KOPT-K1 (cell line): Measurements from ENCODE around the gene RAB40A.

Source experiments
- H3K27ac ChIP-seq: fragments of 200-600 bp; sonication (generic); 2 replicates; pipeline ENCODE4 v1.5.1; 2016; ENCODE audit warnings: antibody characterized with exemption, mild to moderate bottlenecking, low read depth, low read length; ENCODE audit not compliant: poor library complexity, severe bottlenecking
- H3K36me3 ChIP-seq: fragments of 200-600 bp; sonication (generic); 2 replicates; pipeline ENCODE4 v1.5.1; 2017; ENCODE audit warnings: antibody characterized with exemption, mild to moderate bottlenecking, low read length, moderate library complexity; ENCODE audit not compliant: insufficient read depth
- H3K9me3 ChIP-seq: fragments of 200-600 bp; sonication (generic); 2 replicates; pipeline ENCODE4 v1.5.1; 2017; ENCODE audit warnings: antibody characterized with exemption, low read length, mild to moderate bottlenecking; ENCODE audit not compliant: insufficient read depth, poor library complexity, severe bottlenecking

RAB40A gene

DNA sequence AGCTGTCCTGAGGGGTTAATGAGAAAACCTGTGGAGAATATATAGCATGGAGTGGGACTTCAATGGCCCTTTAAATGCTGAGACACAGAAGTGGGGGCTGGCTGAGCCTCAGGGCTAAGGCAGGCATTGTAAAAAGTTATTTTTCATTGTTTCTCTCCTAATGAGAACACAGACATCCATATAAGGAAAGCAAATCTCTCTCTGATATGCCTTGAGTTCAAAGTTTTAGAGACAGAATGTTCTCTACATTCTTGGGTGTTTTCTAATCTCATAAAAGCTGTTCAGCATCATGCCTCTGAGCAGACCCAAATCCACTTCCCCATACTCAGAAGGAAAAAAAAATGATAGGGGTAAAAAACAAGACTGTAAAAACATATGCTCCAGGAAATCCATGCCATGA, 16.8 kb upstream of the RAB40A start:
- Histone ChIP-seq H3K36me3 (no peaks in the 10 kb centered on the region), H3K9me3 (no peaks in the 10 kb centered on the region), H3K27ac (no peak overlapping the region)

- Histone ChIP-seq H3K9me3 (no peaks in the 10 kb centered on the region), H3K27ac (no peak overlapping the region), H3K36me3 (no peaks in the 10 kb centered on the region)
Measured at GRCh38 chrX:103535206-103535605, 15.9 kb upstream of the RAB40A start.

DNA sequence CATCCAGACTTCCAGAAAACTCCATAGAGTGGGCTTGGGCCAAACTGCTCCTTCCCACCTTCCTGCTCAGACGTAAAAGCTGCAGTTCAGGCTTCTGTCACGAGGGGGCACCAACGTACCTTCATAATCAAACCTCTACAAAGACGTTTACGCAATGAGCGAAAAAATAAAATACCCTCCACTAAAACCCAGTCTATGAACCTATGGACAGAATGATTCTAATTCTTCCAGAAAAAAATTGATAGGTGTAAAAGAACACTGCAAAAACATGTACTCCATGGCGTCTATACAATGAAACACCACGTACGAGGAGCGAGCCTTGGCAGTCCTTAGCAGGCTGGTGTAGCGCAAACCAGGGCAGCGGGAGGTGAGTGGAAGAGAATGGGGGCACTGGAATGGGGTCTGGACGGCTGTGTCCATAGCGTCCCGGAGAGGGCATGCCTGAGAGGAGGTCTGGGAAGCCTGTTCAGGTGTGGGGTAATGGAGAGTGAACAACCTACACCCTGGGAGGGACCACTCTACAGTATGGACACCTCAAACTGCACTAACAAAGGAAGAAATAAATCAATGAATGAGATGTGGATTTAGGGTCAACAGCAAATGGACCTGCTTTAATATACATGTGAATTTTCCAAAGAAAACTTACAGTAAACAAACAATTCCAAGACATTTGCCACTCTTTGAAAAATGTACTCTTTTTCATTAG, 14.4 kb upstream of the RAB40A start:
- Histone ChIP-seq H3K27ac (no peak overlapping the region), H3K36me3 (no peaks in the 10 kb centered on the region)

GRCh38 chrX:103531002-103531401, 11.7 kb upstream of the RAB40A start:
- H3K36me3 ChIP-seq, result no peaks in the 10 kb centered on the region
- no peaks in the 10 kb centered on the region for H3K9me3 ChIP-seq
- no peak overlapping the region for H3K27ac ChIP-seq

More for the DNA sequence above, 14.4 kb upstream of the RAB40A start:
- no peaks in the 10 kb centered on the region for H3K9me3 ChIP-seq

GRCh38 chrX:103530545-103530944, 11.3 kb upstream of the RAB40A start:
- no peaks in the 10 kb centered on the region for H3K9me3 ChIP-seq

DNA sequence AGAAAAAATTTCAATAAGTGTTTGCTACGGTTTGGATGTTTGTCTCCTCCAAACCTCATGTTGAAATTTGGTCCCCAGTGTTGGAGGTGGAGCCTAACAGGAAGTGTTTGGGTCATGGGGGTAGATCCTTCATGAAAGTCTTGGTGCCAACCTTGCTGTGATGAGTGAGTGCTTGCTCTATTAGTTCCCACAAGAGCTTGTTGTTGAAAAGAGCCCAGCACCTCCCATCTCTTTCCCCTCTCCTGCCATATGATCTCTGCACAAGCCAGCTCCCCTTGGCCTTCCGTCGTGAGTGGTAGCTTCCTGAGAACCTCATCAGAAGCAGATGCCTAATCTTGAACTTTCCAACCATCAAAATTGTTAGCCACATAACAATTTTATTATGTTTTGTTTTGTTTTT, 10.3 kb upstream of the RAB40A start:
- H3K36me3 ChIP-seq, result no peaks in the 10 kb centered on the region
- H3K27ac ChIP-seq, result no peak overlapping the region
- H3K9me3 ChIP-seq, result no peaks in the 10 kb centered on the region

More at GRCh38 chrX:103530545-103530944, 11.3 kb upstream of the RAB40A start:
- H3K36me3 ChIP-seq, result no peaks in the 10 kb centered on the region
- H3K27ac ChIP-seq, result no peak overlapping the region

DNA sequence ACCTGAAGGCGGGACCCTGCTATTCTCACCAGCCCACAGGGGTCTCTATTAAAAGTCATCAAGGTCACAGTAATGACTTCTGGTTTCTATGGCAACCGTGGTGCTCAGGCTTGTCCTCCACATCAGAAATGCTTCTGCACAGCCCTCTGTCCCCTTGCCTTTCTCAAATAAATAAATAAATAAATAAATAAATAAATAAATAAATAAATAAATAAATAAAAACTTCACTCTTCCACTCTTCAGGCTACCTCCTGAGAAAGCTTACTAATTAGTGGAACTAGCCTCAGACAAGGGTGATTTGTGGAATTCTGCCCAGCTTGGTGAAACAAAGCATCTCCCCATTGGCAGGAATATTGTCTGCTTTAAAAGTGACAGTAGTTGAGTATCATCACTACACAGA, 5.5 kb upstream of the RAB40A start:
- no peaks in the 10 kb centered on the region for H3K36me3 ChIP-seq
- H3K9me3 ChIP-seq, result no peaks in the 10 kb centered on the region
- H3K27ac ChIP-seq, result no peak overlapping the region

GRCh38 chrX:103523605-103524004, 4.3 kb upstream of the RAB40A start:
- Histone ChIP-seq H3K36me3 (no peaks in the 10 kb centered on the region), H3K27ac (no peak overlapping the region), H3K9me3 (no peaks in the 10 kb centered on the region)

GRCh38 chrX:103520386-103520785, 1.1 kb upstream of the RAB40A start:
- Histone ChIP-seq H3K36me3 (no peaks in the 10 kb centered on the region), H3K27ac (no peak overlapping the region), H3K9me3 (no peaks in the 10 kb centered on the region)

GRCh38 chrX:103518571-103518970, 718 bp downstream of the RAB40A start:
- no peaks in the 10 kb centered on the region for H3K36me3 ChIP-seq
- no peak overlapping the region for H3K27ac ChIP-seq
- no peaks in the 10 kb centered on the region for H3K9me3 ChIP-seq

- Histone ChIP-seq H3K36me3 (no peaks in the 10 kb centered on the region), H3K27ac (no peak overlapping the region), H3K9me3 (no peaks in the 10 kb centered on the region)
Measured at GRCh38 chrX:103517246-103517645, 2.0 kb downstream of the RAB40A start.

GRCh38 chrX:103513476-103514108, 5.7 kb downstream of the RAB40A start:
- no peaks in the 10 kb centered on the region for H3K9me3 ChIP-seq
- H3K36me3 ChIP-seq, result no peaks in the 10 kb centered on the region
- H3K27ac ChIP-seq, result no peak overlapping the region

DNA sequence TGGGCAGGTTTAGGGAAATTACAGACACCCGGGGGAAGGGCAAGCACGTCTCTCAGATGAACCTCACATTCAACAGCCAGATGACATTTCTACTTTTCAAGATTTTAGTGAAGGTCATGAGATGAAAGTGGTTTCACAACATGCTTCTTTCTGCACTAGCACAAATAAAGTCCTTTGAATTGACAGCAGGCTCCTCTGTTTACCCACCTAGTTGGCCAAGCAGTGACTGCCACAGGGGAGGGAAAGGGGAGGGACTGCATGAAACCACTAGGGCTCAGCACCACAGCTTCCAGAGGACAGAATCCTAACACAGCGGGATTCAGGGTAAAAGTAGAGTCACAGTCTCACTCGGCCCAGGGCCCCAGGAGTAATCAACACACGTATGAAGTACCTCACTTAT, 6.2 kb downstream of the RAB40A start:
- H3K9me3 ChIP-seq, result no peaks in the 10 kb centered on the region
- no peaks in the 10 kb centered on the region for H3K36me3 ChIP-seq
- no peak overlapping the region for H3K27ac ChIP-seq

DNA sequence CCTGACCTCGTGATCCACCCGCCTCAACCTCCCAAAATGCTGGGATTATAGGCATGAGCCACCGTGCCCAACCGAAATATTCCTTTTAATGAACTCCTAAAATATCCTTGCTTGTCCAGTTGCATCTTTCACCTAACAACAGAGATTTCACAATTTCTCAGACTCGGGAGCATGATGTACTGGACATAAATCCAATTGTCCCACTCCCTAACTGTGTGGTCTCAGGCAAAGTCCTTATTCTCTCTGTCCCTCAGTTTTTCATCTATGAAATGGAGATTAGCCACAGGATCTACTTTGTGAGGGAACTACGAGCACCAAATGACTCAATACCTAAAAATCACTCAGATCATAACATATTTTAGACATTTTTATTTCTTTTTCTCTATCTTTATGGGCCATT, 9.3 kb downstream of the RAB40A start:
- Histone ChIP-seq H3K9me3 (no peaks in the 10 kb centered on the region), H3K36me3 (no peaks in the 10 kb centered on the region), H3K27ac (no peak overlapping the region)

DNA sequence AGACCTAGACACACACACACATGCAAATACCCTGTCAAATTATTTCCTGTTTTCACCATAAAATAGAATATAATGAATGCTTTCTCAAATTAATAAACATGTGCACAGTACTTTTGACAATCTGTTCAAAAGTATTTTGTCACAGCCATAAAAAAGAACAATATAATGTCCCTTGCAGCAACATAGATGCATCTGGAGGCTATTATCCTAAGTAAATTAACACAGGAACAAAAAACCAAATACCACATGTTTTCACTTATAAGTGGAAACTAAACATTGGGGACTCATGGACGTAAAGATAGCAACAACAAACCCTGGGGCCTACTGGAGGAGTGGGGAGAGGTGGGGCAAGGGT, 15.5 kb downstream of the RAB40A start:
- no peaks in the 10 kb centered on the region for H3K36me3 ChIP-seq
- H3K27ac ChIP-seq, result no peak overlapping the region
- no peaks in the 10 kb centered on the region for H3K9me3 ChIP-seq

GRCh38 chrX:103503163-103503852, 16.0 kb downstream of the RAB40A start:
- Histone ChIP-seq H3K27ac (no peak overlapping the region), H3K9me3 (no peaks in the 10 kb centered on the region), H3K36me3 (no peaks in the 10 kb centered on the region)
